Measurements from ENCODE around the gene HS1BP3. TPM values are rescaled to one million over a fixed set of nuclear protein-coding genes. Genes with fewer than 3 reads are reported as not detected.

The HS1BP3 gene
- total and polyA plus RNA-seq, 2 of the 13 experiments (the other 11 are each of a cell fraction or from before 2014, with no cell fraction given) = 15.2 to 22.0 TPM

DNA sequence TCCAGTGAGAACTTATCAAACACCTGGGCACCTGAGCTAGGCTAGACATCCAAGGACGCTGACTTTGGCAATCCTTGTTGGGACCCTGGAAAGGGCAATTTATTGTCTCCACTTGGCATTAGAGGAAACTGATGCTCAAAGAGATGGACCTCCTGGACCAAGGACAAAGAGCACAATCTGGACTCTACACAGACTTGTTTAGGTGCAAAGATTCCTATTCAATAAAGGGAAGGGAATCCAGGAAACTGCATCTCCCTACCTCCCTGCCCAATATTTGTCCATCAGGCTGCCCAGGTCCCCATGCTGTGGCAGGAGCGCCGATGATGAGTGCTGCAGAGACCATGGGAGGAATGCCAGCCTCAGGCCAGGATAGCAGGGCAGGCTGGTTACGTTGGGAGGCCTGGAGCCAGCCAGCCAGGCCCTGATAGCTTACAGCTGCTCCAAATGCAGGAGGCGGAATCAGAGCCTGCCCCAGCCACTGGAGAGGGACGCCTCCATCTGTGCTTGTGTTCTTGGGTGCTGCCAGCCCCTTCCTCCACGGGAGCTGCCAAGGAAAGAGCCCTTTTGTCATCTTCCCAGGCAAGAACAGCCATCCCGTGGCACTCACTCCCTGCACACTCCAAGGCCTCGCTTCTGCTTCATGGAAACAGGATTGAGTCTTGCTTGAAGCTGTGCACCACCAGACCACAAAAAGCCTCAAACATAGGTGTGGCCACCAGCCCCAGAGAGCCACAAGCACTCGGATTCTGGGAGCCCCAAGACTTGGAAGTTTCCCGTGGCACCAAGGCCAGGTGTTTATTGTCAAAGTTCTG is 60.0 kb downstream of the HS1BP3 start (continued):
- TF ChIP-seq, protein P1, sequence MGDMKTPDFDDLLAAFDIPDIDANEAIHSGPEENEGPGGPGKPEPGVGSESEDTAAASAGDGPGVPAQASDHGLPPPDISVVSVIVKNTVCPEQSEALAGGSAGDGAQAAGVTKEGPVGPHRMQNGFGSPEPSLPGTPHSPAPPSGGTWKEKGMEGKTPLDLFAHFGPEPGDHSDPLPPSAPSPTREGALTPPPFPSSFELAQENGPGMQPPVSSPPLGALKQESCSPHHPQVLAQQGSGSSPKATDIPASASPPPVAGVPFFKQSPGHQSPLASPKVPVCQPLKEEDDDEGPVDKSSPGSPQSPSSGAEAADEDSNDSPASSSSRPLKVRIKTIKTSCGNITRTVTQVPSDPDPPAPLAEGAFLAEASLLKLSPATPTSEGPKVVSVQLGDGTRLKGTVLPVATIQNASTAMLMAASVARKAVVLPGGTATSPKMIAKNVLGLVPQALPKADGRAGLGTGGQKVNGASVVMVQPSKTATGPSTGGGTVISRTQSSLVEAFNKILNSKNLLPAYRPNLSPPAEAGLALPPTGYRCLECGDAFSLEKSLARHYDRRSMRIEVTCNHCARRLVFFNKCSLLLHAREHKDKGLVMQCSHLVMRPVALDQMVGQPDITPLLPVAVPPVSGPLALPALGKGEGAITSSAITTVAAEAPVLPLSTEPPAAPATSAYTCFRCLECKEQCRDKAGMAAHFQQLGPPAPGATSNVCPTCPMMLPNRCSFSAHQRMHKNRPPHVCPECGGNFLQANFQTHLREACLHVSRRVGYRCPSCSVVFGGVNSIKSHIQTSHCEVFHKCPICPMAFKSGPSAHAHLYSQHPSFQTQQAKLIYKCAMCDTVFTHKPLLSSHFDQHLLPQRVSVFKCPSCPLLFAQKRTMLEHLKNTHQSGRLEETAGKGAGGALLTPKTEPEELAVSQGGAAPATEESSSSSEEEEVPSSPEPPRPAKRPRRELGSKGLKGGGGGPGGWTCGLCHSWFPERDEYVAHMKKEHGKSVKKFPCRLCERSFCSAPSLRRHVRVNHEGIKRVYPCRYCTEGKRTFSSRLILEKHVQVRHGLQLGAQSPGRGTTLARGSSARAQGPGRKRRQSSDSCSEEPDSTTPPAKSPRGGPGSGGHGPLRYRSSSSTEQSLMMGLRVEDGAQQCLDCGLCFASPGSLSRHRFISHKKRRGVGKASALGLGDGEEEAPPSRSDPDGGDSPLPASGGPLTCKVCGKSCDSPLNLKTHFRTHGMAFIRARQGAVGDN (CRISPR knock-in tag; IDR thresholded peaks at IDR 0.05) = peak; percentile 71
- TF ChIP-seq MYC (CRISPR knock-in tag; IDR thresholded peaks at IDR 0.05; ENCODE audit: borderline replicate concordance) (peak; percentile 7; the same call in 1 of the 2 replicates), ZSCAN21 (CRISPR knock-in tag; IDR thresholded peaks at IDR 0.05; ENCODE audit: borderline replicate concordance) (no peak), ERF (CRISPR knock-in tag; IDR thresholded peaks at IDR 0.05) (0 out of 2 replicates have a peak, but pooled peaks have one; percentile 15), ZBTB38 (CRISPR knock-in tag; IDR thresholded peaks at IDR 0.05) (peak; percentile 98; the same call in 1 of the 2 replicates), DPF2 (CRISPR knock-in tag; IDR thresholded peaks at IDR 0.05; ENCODE audit: borderline replicate concordance, low read depth) (0 out of 2 replicates have a peak, but pooled peaks have one; percentile 37), ZNF879 (CRISPR knock-in tag; IDR thresholded peaks at IDR 0.05) (no peak), IRX3 (CRISPR knock-in tag; IDR thresholded peaks at IDR 0.05; ENCODE audit: borderline replicate concordance, low read depth) (no peak), RAD51 (IDR thresholded peaks at IDR 0.05; ENCODE audit: borderline replicate concordance) (no peak), NCOA1 (CRISPR knock-in tag; IDR thresholded peaks at IDR 0.05) (no peak), SNAI1 (CRISPR knock-in tag; IDR thresholded peaks at IDR 0.05; ENCODE audit: borderline replicate concordance) (0 out of 2 replicates have a peak, but pooled peaks have one; percentile 13), NFRKB (IDR thresholded peaks at IDR 0.05) (no peak), SETDB1 (CRISPR knock-in tag; IDR thresholded peaks at IDR 0.05; ENCODE audit: borderline replicate concordance) (no peak), ZC3H4 (CRISPR knock-in tag; IDR thresholded peaks at IDR 0.05; ENCODE audit: borderline replicate concordance) (peak; percentile 63; the same call in 1 of the 2 replicates), ZNF556 (CRISPR knock-in tag; IDR thresholded peaks at IDR 0.05; ENCODE audit: borderline replicate concordance) (0 out of 2 replicates have a peak, but pooled peaks have one; percentile 38), ZSCAN29 (CRISPR knock-in tag; conservative IDR thresholded peaks at IDR 0.05) (0 out of 2 replicates have a peak, but pooled peaks have one; percentile 35), POLR2G (IDR thresholded peaks at IDR 0.05; ENCODE audit: low read depth, low read length) (0 out of 2 replicates have a peak, but pooled peaks have one; percentile 16), FIP1L1 (IDR thresholded peaks at IDR 0.05; ENCODE audit: borderline replicate concordance, insufficient read depth, low read depth, low read length) (no peak)
- TF ChIP-seq, protein P2, sequence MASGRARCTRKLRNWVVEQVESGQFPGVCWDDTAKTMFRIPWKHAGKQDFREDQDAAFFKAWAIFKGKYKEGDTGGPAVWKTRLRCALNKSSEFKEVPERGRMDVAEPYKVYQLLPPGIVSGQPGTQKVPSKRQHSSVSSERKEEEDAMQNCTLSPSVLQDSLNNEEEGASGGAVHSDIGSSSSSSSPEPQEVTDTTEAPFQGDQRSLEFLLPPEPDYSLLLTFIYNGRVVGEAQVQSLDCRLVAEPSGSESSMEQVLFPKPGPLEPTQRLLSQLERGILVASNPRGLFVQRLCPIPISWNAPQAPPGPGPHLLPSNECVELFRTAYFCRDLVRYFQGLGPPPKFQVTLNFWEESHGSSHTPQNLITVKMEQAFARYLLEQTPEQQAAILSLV (CRISPR knock-in tag; IDR thresholded peaks at IDR 0.05; ENCODE audit: borderline replicate concordance) = peak; percentile 64
- TF ChIP-seq, protein P3, sequence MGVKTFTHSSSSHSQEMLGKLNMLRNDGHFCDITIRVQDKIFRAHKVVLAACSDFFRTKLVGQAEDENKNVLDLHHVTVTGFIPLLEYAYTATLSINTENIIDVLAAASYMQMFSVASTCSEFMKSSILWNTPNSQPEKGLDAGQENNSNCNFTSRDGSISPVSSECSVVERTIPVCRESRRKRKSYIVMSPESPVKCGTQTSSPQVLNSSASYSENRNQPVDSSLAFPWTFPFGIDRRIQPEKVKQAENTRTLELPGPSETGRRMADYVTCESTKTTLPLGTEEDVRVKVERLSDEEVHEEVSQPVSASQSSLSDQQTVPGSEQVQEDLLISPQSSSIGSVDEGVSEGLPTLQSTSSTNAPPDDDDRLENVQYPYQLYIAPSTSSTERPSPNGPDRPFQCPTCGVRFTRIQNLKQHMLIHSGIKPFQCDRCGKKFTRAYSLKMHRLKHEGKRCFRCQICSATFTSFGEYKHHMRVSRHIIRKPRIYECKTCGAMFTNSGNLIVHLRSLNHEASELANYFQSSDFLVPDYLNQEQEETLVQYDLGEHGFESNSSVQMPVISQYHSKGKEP (CRISPR knock-in tag; IDR thresholded peaks at IDR 0.05) = 0 out of 2 replicates have a peak, but pooled peaks have one; percentile 20
- TF ChIP-seq, protein P4, sequence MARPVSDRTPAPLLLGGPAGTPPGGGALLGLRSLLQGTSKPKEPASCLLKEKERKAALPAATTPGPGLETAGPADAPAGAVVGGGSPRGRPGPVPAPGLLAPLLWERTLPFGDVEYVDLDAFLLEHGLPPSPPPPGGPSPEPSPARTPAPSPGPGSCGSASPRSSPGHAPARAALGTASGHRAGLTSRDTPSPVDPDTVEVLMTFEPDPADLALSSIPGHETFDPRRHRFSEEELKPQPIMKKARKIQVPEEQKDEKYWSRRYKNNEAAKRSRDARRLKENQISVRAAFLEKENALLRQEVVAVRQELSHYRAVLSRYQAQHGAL (CRISPR knock-in tag; IDR thresholded peaks at IDR 0.05; ENCODE audit: not compliant biosample characterization) = no peak

All from HepG2 (cell line).